Liver (tissue), 9 donors: Measurements from ENCODE around the gene WAPL. TPM values are rescaled to one million over a fixed set of nuclear protein-coding genes. Genes with fewer than 3 reads are reported as not detected.

Source experiments
- DNase-seq: peaks from one replicate; pipeline ENCODE4 v3.0.0-alpha.2; 2017; ENCODE audit warnings: low spot score
- H3K27ac ChIP-seq, 2 donors: one replicate each; pipeline ENCODE4 v1.7.0; 2013; ENCODE audit warnings: inconsistent platforms in 2 of 2, low read length in 2 of 2, control low read depth in 1 of 2, low read depth in 1 of 2, mild to moderate bottlenecking in 1 of 2
- H3K27me3 ChIP-seq, 4 donors: one replicate each; pipeline versions ENCODE4 v1.6.1 to v1.7.0; 2013; ENCODE audit warnings: low read length in 3 of 4, inconsistent platforms in 1 of 4, mild to moderate bottlenecking in 1 of 4, moderate library complexity in 1 of 4; ENCODE audit not compliant: control insufficient read depth in 4 of 4, insufficient read depth in 4 of 4
- H3K36me3 ChIP-seq, 4 donors: one replicate each; pipeline versions ENCODE4 v1.6.1 to v1.7.0; 2013; ENCODE audit warnings: low read length in 3 of 4, mild to moderate bottlenecking in 3 of 4, low read depth in 1 of 4, moderate library complexity in 1 of 4; ENCODE audit not compliant: control insufficient read depth in 4 of 4, insufficient read depth in 3 of 4
- H3K4me1 ChIP-seq, 4 donors: one replicate each; pipeline versions ENCODE4 v1.6.1 to v1.7.0; 2013; ENCODE audit warnings: low read length in 3 of 4, mild to moderate bottlenecking in 3 of 4, moderate library complexity in 1 of 4; ENCODE audit not compliant: control insufficient read depth in 4 of 4, insufficient read depth in 4 of 4
- H3K4me3 ChIP-seq, 3 donors: one replicate each; pipeline versions ENCODE4 v1.6.1 to v1.7.0; 2013; ENCODE audit warnings: low read length in 3 of 3, control low read depth in 1 of 3, low read depth in 1 of 3, mild to moderate bottlenecking in 1 of 3
- H3K9ac ChIP-seq, 2 donors: one replicate each; pipeline ENCODE4 v1.7.0; 2013; ENCODE audit warnings: low read length in 2 of 2, mild to moderate bottlenecking in 2 of 2, moderate library complexity in 2 of 2, control low read depth in 1 of 2, low read depth in 1 of 2
- H3K9me3 ChIP-seq, 4 donors: one replicate each; pipeline versions ENCODE4 v1.6.1 to v1.7.0; 2013; ENCODE audit warnings: low read length in 3 of 4; ENCODE audit not compliant: control insufficient read depth in 4 of 4
- EGR1 ChIP-seq, 2 donors: IDR thresholded peaks; 2 replicates each; pipeline ENCODE4 v1.6.1; 2016 to 2018; ENCODE audit warnings: antibody characterized with exemption in 2 of 2, low read depth in 2 of 2
- FOXA1 ChIP-seq: IDR thresholded peaks from 2 replicates; pipeline ENCODE4 v1.6.1; 2016; ENCODE audit warnings: antibody characterized with exemption
- FOXA2 ChIP-seq: IDR thresholded peaks from 2 replicates; pipeline ENCODE4 v1.6.1; 2016; ENCODE audit warnings: antibody characterized with exemption
- GABPA ChIP-seq, 2 donors: IDR thresholded peaks in 1 of 2; conservative IDR thresholded peaks in 1 of 2; 2 replicates each; pipeline ENCODE4 v1.6.1; 2016; ENCODE audit warnings: antibody characterized with exemption in 2 of 2, mild to moderate bottlenecking in 1 of 2, moderate library complexity in 1 of 2
- HNF4A ChIP-seq, 2 donors: conservative IDR thresholded peaks; 2 replicates each; pipeline ENCODE4 v1.6.1; 2016; ENCODE audit warnings: antibody characterized with exemption in 2 of 2, mild to moderate bottlenecking in 2 of 2
- HNF4G ChIP-seq: IDR thresholded peaks from 2 replicates; pipeline ENCODE4 v1.6.1; 2016; ENCODE audit warnings: antibody characterized with exemption
- RAD21 ChIP-seq, 2 donors: IDR thresholded peaks; 2 replicates each; pipeline ENCODE4 v1.6.1; 2016; ENCODE audit warnings: antibody characterized with exemption in 2 of 2, mild to moderate bottlenecking in 2 of 2
- RXRA ChIP-seq, 2 donors: IDR thresholded peaks; 2 replicates each; pipeline ENCODE4 v1.6.1; 2017 to 2018; ENCODE audit warnings: antibody characterized with exemption in 2 of 2, mild to moderate bottlenecking in 1 of 2
- SP1 ChIP-seq: IDR thresholded peaks from 2 replicates; pipeline ENCODE4 v1.6.1; 2018; ENCODE audit warnings: antibody characterized with exemption, mild to moderate bottlenecking
- YY1 ChIP-seq: IDR thresholded peaks from 2 replicates; pipeline ENCODE4 v1.6.1; 2016; ENCODE audit warnings: antibody characterized with exemption, mild to moderate bottlenecking
- WGBS: extraction: QIAGEN DNeasy Blood & Tissue Kit; methylation state at CpG from one replicate; pipeline ENCODE4 v1.1.7; 2013; 5-methylcytosine and 5-hydroxymethylcytosine counted together
- polyA plus RNA-seq, 2 donors: library from polyadenylated mRNA; stranded (reverse) in 1 of 2; unstranded in 1 of 2; fragments of 200-250 nt in 1 of 2; fragments of >200 nt in 1 of 2; fragmentation: Nextera tagmentation in 1 of 2; extraction: Ambion mirVana in 1 of 2; gene quantifications; one replicate each; pipeline versions ENCODE4 v1.2.1 to v1.2.3, GENCODE V29; 2013 to 2015
- total RNA-seq, 2 donors: library from RNA; depleted of rRNA; stranded (reverse); fragments of >200 nt; gene quantifications; one replicate each; pipeline ENCODE4 v1.2.3, GENCODE V29; 2014
- TF ChIP-seq, protein P1 (sequence below): IDR thresholded peaks from 2 replicates; pipeline ENCODE4 v1.6.1; 2016; ENCODE audit warnings: antibody characterized with exemption
- TF ChIP-seq, protein P2 (sequence below): fragments of 150-350 bp; IDR thresholded peaks from 2 replicates; pipeline ENCODE4 v1.5.1; 2017; ENCODE audit warnings: improper control_type of control experiment, low read depth, low read length; ENCODE audit not compliant: missing input control
- TF ChIP-seq, protein P3 (sequence below): IDR thresholded peaks from 2 replicates; pipeline ENCODE4 v1.6.1; 2016; ENCODE audit warnings: antibody characterized with exemption, mild to moderate bottlenecking
- TF ChIP-seq, protein P4 (sequence below): IDR thresholded peaks from 2 replicates; pipeline ENCODE4 v1.6.1; 2016; ENCODE audit warnings: antibody characterized with exemption
- TF ChIP-seq, protein P5 (sequence below): IDR thresholded peaks from 2 replicates; pipeline ENCODE4 v1.6.1; 2016; ENCODE audit warnings: antibody characterized with exemption
- donor health status: healthy.
- donor health status: healthy.
- donor health status: healthy.
- donor health status: healthy.
- donor health status: healthy.

Gene WAPL
- total and polyA plus RNA-seq, 4 donors = 9.7 to 37.9 (median 24.0) TPM

DNA sequence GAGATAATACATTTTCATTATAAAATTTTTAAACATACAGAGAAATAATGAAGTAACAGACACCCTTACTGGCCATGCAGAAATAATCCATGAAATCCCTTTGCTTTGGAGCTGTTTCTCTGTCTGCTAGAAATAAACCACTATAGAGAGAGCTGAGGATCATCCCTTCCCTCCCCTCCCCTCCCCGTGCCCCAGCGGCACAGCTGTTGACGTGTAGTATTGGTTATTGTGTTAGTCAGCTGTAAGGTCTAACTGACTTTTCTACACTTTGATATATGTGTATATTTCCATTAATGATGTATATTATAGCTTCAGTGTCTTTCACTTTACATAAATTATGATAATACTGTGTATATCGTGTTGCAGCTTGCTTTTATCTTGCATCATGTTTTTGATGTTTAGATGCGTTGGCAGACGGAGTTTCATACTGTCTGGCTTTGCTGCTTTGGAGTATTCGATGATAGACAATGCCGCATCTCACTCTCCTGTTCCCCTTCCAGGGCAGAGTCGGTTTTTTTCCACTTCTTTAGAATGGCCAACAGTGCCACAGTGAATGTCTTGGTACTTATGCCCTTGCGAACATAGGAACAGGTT lies 127.6 kb downstream of the WAPL start:
- no peaks in the 10 kb centered on the region for H3K9me3 ChIP-seq
- DNase-seq = no peak
- no peak overlapping the region for H3K27ac ChIP-seq
- no peak overlapping the region for H3K4me3 ChIP-seq
- 78% methylated on average over 10 of the region's 10 CpGs for WGBS
- no peaks in the 10 kb centered on the region for H3K27me3 ChIP-seq
- H3K9ac ChIP-seq = no peak overlapping the region
- H3K4me1 ChIP-seq = peaks cover 0 to 8% (median 4%) of the 10 kb centered on the region in 4 donors
- H3K36me3 ChIP-seq = no peaks in the 10 kb centered on the region
- TF ChIP-seq HNF4A (conservative IDR thresholded peaks at IDR 0.05) (no peak), FOXA2 (no peak), EGR1 (IDR thresholded peaks at IDR 0.05; ENCODE audit: low read depth in 2 of 2) (no peak), FOXA1 (no peak), HNF4G (no peak), SP1 (no peak), YY1 (no peak), RXRA (IDR thresholded peaks at IDR 0.05) (no peak)
- TF ChIP-seq, protein P1, sequence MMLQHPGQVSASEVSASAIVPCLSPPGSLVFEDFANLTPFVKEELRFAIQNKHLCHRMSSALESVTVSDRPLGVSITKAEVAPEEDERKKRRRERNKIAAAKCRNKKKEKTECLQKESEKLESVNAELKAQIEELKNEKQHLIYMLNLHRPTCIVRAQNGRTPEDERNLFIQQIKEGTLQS = no peak
- TF ChIP-seq, protein P2, sequence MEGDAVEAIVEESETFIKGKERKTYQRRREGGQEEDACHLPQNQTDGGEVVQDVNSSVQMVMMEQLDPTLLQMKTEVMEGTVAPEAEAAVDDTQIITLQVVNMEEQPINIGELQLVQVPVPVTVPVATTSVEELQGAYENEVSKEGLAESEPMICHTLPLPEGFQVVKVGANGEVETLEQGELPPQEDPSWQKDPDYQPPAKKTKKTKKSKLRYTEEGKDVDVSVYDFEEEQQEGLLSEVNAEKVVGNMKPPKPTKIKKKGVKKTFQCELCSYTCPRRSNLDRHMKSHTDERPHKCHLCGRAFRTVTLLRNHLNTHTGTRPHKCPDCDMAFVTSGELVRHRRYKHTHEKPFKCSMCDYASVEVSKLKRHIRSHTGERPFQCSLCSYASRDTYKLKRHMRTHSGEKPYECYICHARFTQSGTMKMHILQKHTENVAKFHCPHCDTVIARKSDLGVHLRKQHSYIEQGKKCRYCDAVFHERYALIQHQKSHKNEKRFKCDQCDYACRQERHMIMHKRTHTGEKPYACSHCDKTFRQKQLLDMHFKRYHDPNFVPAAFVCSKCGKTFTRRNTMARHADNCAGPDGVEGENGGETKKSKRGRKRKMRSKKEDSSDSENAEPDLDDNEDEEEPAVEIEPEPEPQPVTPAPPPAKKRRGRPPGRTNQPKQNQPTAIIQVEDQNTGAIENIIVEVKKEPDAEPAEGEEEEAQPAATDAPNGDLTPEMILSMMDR = no peak
- TF ChIP-seq, protein P3, sequence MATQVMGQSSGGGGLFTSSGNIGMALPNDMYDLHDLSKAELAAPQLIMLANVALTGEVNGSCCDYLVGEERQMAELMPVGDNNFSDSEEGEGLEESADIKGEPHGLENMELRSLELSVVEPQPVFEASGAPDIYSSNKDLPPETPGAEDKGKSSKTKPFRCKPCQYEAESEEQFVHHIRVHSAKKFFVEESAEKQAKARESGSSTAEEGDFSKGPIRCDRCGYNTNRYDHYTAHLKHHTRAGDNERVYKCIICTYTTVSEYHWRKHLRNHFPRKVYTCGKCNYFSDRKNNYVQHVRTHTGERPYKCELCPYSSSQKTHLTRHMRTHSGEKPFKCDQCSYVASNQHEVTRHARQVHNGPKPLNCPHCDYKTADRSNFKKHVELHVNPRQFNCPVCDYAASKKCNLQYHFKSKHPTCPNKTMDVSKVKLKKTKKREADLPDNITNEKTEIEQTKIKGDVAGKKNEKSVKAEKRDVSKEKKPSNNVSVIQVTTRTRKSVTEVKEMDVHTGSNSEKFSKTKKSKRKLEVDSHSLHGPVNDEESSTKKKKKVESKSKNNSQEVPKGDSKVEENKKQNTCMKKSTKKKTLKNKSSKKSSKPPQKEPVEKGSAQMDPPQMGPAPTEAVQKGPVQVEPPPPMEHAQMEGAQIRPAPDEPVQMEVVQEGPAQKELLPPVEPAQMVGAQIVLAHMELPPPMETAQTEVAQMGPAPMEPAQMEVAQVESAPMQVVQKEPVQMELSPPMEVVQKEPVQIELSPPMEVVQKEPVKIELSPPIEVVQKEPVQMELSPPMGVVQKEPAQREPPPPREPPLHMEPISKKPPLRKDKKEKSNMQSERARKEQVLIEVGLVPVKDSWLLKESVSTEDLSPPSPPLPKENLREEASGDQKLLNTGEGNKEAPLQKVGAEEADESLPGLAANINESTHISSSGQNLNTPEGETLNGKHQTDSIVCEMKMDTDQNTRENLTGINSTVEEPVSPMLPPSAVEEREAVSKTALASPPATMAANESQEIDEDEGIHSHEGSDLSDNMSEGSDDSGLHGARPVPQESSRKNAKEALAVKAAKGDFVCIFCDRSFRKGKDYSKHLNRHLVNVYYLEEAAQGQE = no peak
- TF ChIP-seq, protein P4, sequence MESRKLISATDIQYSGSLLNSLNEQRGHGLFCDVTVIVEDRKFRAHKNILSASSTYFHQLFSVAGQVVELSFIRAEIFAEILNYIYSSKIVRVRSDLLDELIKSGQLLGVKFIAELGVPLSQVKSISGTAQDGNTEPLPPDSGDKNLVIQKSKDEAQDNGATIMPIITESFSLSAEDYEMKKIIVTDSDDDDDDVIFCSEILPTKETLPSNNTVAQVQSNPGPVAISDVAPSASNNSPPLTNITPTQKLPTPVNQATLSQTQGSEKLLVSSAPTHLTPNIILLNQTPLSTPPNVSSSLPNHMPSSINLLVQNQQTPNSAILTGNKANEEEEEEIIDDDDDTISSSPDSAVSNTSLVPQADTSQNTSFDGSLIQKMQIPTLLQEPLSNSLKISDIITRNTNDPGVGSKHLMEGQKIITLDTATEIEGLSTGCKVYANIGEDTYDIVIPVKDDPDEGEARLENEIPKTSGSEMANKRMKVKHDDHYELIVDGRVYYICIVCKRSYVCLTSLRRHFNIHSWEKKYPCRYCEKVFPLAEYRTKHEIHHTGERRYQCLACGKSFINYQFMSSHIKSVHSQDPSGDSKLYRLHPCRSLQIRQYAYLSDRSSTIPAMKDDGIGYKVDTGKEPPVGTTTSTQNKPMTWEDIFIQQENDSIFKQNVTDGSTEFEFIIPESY = no peak

DNA sequence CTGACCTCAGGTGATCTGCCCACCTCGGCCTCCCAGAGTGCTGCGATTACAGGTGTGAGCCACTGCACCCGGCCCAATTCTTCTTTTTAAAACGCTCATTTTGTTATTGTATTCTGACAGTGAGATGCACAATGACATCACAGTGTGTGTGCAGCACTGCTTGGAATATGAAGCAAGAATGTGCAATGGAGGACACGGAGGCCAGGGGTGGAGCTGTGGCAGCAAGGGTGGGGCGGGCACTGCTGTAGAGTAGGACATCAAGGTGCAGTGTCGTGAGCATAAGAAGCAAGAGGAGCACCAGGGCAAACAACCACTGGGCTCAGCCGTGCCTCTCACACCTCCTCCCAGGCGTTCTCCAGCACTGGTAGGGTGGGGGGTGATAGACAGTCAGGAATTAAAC lies 128.2 kb downstream of the WAPL start:
- no peak overlapping the region for H3K27ac ChIP-seq
- H3K4me1 ChIP-seq = peaks cover 0 to 8% (median 4%) of the 10 kb centered on the region in 4 donors
- no peaks in the 10 kb centered on the region for H3K36me3 ChIP-seq
- H3K9me3 ChIP-seq = no peaks in the 10 kb centered on the region
- H3K9ac ChIP-seq = no peak overlapping the region
- H3K4me3 ChIP-seq = no peak overlapping the region
- DNase-seq = no peak
- WGBS = 76% methylated on average over 9 of the region's 9 CpGs
- H3K27me3 ChIP-seq = no peaks in the 10 kb centered on the region
- no peak for TF ChIP-seq HNF4A (conservative IDR thresholded peaks at IDR 0.05)
- TF ChIP-seq, protein P1 = no peak
- TF ChIP-seq GABPA (IDR thresholded peaks at IDR 0.05 in 1 of 2, conservative IDR thresholded peaks at IDR 0.05 in 1 of 2) = no peak
- TF ChIP-seq YY1 = no peak
- no peak for TF ChIP-seq RAD21 (IDR thresholded peaks at IDR 0.05)
- TF ChIP-seq, protein P4 = no peak
- TF ChIP-seq, protein P2 = no peak
- no peak for TF ChIP-seq SP1
- no peak for TF ChIP-seq FOXA2
- no peak for TF ChIP-seq HNF4G
- TF ChIP-seq, protein P5, sequence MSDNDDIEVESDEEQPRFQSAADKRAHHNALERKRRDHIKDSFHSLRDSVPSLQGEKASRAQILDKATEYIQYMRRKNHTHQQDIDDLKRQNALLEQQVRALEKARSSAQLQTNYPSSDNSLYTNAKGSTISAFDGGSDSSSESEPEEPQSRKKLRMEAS = no peak
- no peak for TF ChIP-seq FOXA1
- TF ChIP-seq EGR1 (IDR thresholded peaks at IDR 0.05; ENCODE audit: low read depth in 2 of 2) = no peak
- no peak for TF ChIP-seq RXRA (IDR thresholded peaks at IDR 0.05)
